ENCODE results near the gene THG1L. TPM values are rescaled to one million over a fixed set of nuclear protein-coding genes. Genes with fewer than 3 reads are reported as not detected.

Gene THG1L
- total RNA-seq (2022; extraction: Qiagen RNA extraction) = 25.7 to 37.1 TPM (median 27.2 TPM) in 5 replicates

DNA sequence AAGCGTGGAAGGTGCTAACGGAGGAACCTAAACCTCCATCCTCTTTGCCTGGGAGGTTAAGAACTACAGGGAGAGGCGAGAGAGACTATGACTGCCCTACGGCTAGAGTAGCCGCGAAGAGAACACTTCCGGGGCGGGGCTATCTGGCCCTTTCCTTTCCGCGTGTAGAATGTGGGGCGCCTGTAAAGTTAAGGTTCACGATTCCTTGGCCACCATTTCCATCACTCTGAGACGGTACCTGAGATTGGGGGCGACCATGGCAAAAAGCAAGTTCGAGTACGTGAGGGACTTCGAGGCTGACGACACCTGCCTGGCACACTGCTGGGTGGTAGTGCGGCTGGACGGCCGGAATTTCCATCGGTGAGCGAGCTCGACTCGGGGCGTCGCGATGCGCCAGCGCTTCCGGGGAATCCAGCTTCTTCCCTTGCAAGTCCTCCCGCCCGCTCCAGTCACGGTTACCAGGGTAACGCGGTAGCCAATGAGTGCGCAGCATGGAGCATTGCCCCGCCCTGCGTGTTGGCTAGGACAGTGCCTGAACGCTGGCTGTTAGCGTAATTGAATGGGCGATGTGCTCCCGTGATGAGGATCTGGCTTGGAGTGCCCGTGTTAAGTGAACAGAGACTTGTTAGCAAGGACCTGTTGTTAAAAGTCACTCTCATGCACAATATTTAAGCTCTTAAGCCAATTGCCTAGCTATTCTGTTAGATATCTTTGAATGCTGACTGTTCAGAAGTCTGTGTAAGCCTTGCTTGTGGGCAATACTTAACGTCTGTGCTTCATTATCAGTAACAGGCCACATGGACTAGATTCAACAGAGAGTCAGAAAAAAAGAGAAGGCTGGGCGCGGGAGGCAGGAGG lies at the start of gene THG1L:
Gene THG1L, plus strand, starts transcription at position 149 of the 858 bp plus-strand sequence. Its CDS starts 21 bp downstream, at position 170.

DNA sequence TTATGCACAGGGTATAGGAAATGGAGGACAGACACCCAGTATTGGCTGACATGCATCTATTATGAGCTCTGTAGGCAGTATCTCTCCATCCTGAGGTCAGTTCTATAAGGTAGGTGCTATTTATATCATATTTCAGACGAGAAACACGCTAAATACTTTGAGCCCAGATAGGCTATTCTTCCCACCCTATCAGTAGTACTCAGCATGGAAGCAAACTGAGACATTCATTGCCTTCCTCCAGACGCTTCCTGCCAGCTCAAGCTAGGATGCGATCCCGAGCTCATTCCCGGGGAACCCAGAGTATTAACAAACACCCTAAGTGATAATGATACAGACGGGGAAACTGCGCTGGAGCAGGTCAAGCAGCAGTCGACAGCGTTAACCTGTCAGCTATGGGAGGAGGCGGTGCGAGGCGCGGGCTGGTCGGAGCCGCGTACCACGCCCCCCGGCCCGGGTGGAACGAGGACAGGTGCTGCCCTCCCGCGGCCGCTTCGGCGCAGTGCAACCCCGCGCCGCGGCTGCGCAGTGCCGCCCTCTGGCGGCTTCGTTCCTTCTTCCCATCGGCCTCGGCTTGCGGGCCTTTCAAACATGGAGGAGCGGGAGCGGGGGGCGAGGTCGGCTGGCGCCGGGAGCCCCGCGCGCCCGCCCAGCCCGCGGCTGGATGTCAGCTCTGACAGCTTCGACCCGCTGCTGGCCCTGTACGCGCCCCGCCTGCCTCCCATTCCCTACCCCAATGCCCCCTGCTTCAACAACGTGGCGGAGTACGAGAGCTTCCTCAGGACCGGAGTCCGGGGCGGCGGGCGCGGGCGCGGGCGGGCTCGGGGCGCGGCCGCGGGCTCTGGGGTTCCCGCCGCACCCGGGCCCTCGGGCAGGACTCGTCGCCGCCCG lies 12.2 kb downstream of the THG1L start, which contains the start of gene LSM11:
Gene LSM11, plus strand, starts transcription at position 550 of the 888 bp plus-strand sequence. Its CDS starts 39 bp downstream, at position 589.

Other genes starting within 250 kb of the THG1L start
- gene ADAM19, start 155.6 kb upstream of the THG1L start, total RNA-seq (2022; extraction: Qiagen RNA extraction) = 11.4 to 18.4 TPM (median 14.3 TPM) in 5 replicates
- 0.03 to 0.13 TPM (median 0.05 TPM) in 3 of 5 replicates, not detected in the others for gene SOX30, start 79.0 kb upstream of the THG1L start, total RNA-seq (2022; extraction: Qiagen RNA extraction)
- not detected in 5 replicates for gene C5orf52, start 59.9 kb upstream of the THG1L start, total RNA-seq (2022; extraction: Qiagen RNA extraction)
- 2.5 to 3.2 TPM (median 2.6 TPM) in 5 replicates for gene LSM11, start 12.3 kb downstream of the THG1L start, total RNA-seq (2022; extraction: Qiagen RNA extraction)
- gene CLINT1, start 127.7 kb downstream of the THG1L start, total RNA-seq (2022; extraction: Qiagen RNA extraction) = 71.3 to 84.9 TPM (median 81.1 TPM) in 5 replicates

Measured in A549 treated with CORT108297 at 1 μM for 4 hours (cell line).